Hematopoietic multipotent progenitor cell treated with erythropoietin and hydrocortisone succinate and interleukin-3 and kit ligand, for 4 days (in vitro differentiated cells): ENCODE measurements around the gene GAK.
A peak's percentile ranks its signal among the peaks of the same experiment; 100 is the strongest.

Experiments used
- DNase-seq: peaks from one replicate; pipeline ENCODE4 v3.0.0-alpha.2; 2015

The GAK gene

DNA sequence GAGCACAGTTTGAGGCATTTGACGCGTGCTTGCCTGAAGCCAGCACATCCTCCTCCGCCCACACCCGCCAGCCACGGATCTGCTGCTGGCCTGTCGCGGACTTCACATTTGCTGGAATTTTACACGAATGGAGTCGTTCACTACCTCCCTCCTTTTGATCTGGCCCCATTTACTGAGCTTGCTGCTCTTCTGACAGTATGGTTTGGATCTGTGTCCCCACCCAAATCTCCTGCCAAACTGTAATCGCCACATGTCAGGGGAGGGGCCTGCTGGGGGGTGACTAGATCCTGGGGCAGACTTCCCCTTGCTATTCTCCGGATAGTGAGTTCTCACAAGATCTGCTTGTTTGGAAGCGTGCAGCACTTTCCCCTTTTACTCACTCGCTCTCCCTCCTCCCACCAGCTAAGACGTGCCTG, 86.3 kb downstream of the GAK start:
- DNase-seq, result no peak

GRCh38 chr4:845233-845835, 86.8 kb downstream of the GAK start:
- DNase-seq, result no peak

- no peak for DNase-seq
Measured at GRCh38 chr4:844752-845232, 87.3 kb downstream of the GAK start.

- no peak for DNase-seq
Measured at GRCh38 chr4:839675-840443, 92.3 kb downstream of the GAK start.

DNA sequence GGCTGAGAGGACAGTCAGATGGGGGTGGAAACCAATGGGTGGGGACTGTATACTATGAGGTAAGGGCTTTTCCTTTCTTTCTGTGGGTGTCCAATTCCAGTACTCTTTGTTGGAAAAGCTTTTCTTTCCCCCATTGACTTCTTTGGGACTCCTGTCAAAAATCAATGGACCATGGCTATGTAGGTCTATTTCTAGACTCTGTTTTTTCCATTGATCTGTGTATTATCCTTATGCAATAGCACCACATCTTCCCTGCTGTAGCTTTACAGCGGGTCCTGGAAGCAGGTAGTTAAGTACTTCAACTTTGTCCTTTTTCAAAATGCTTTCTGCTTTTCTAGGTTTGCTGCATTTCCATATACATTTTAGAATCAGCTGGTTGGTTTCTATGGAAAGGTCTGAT, 94.3 kb downstream of the GAK start:
- no peak for DNase-seq

DNA sequence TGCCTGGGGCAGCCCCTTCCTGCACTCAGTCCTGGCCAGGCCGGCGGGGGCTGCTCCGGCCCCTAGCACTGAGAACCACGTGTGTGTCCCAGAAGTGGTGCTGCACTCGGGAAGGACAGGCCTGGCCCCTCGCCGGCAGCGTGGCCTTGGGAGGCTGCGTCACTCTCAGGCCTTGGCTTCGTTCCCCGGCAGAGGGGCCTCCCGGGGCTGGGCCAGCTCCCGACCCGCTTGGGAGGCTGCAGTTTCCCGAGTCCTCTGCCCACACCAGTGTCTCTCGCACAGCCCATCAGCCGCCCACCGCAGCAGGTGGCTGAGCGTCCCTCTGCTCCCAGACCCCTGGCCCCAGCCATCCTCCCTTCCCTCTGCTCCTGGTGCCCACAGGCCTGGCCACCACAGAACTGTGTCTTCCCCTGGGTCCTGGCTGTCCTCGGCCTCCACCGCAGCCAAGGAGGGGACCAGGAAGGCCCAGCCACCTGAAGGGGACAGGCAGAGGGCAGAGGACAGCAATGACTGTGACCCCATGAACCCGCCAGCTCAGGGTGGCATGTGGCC, 95.3 kb downstream of the GAK start:
- no peak for DNase-seq

- no peak for DNase-seq
Measured at GRCh38 chr4:836003-836511, 96.1 kb downstream of the GAK start.

- DNase-seq, result no peak
Measured at GRCh38 chr4:835148-836002, 96.7 kb downstream of the GAK start.

DNA sequence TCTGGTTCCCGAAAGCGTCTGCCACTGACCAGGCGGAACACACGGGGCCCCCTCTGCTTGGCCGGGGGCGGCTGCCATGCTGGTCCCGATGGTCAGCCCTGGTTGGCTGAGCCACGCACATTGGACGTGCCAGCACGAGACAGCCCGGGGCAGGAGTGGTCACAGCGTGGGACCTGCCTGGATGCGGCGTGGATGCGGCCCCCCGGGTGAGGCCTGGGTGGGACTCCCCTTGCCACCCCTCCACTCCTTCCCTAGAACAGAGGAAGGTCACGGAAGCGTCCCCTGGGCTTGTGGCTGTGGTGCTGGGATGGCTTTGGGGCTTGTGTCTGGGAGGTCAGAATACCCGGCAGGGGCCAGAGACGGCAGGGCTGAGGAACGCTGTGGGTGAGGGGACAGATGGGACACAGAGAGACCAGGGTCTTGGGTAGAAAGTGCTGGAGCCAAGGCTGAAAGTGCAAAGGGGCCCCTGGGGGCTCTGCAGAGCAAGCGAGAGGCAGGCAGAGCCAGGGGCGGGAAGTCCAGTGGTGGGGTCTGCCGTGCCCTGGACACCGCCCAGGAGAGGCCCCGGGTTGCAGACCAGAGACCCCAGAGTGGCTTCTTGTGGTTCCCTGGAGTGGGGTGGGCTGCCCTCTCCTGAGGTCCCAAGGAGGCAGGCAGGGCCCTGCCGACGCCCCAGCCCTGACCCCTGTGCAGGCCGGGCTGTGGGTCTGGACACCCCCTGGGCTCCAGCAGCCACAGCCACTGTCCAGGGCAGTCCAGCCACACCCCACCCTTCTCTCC, 97.6 kb downstream of the GAK start:
- DNase-seq, result no peak

DNA sequence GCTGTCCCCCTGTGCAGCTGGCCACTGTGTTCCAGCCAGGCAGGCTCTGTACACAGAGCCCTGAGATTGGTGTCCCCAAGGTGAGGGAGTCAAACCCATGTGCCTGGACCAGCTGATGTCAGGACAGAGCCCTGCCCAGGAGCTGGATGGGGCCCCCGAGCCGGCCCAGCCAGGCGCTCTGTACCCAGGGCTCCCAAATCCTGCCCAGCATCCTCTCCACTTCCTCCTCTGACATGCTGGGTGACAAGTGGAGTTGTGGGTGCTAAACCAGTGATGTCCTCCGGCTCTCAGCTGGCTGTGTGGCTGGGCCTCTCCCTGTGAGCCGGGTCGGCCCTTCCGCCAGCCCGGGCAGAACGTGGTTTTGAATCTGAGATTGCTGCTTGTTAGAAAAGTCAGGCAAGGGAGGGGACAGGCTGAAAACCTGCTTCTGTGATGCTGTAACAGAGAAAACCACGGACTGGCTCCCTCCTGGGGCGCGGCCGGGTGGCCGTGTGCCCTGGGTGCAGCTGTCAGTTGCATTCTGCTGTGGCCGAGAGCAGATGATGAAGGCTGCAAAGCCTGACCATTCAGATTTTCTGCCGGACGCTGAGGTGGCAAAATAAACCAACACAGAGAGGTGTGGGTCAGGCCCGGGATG, 98.3 kb downstream of the GAK start:
- no peak for DNase-seq

DNA sequence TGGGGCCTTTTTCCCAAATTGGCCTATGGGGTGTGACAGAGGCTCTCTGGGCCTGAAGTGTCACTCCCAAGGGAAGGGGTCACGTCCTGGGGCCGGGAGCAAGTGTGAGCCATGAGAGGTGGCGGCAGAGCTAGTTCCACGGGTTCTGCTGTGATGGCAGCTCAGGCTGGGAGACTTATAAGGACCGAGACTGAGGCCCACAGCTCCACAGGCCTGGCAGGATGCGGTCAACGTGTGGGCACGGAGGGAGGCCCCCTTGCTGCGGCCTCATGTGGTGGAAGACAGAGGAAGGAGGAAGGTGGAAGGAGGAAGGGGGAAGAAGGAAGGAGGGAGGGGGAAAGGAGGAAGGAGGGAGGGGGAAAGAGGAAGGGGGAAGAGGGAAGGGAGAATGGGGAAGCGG, 99.0 kb downstream of the GAK start:
- no peak for DNase-seq

DNA sequence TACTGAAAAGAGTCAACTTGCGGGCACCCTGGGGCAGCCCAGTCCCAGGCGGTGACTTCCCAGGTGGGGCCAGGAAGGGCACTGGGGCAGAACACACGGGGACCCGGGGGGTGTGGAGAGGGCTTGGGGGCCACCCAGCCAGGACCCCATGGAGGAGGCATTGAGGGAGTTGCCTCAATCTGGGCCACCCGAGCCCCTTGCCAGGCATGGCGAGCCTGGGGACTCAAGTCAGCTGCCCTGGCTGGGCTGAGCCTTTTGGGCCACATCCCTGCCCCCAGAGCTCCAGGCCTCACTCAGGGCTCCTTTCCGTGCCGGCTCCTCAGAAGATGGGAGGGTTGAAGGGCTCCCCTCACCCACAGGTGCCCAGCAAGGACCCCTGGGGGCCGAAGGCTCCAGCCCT, 99.6 kb downstream of the GAK start:
- DNase-seq, result no peak

GRCh38 chr4:832108-832507, 100.0 kb downstream of the GAK start:
- no peak for DNase-seq

GRCh38 chr4:831483-831805, 100.7 kb downstream of the GAK start:
- no peak for DNase-seq

DNA sequence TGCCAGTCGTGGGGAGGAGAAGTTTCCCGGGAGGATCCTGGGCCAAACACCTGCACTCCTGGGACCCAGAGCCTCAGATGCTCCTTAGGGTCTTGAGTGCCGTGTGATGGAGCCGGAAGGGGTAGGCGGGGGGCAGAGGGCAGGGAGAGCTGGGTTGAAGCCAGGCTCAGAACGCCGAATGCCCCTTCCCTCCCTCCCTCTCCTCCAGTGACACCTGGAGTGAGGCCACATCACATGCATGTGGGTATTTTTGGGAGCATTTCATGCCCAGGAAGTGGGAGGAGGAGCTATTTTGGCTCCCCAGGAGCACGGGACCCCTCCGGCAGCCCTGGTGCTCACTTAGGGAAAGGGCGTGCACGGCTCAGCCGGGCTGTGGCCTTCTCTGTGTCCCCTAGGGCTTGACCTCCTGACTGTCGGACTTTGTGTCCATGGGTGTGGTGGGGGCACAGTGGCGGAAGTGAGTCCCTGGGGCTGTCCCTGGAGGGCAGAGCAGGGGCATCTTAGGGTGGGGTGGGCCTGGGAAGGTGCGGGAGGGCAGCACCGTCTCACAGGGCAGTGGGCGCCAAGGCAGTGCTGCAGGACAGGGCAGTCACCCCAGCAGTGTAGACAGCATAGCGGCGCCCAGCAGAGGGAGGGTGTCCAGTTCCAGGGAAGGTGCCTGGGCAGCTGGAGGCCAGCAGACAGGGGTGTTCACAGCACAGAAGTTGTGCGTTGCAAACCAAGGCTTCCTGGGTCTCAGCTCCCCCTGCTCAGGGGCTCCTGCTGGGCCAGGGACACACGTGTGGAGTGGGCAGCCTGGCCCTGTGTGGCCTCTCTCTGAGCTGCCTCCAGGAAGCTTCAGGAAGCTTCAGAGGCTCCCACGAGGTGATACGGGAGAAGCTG, 101.3 kb downstream of the GAK start:
- no peak for DNase-seq

- DNase-seq, result no peak
Measured at GRCh38 chr4:829761-830600, 102.1 kb downstream of the GAK start.

DNA sequence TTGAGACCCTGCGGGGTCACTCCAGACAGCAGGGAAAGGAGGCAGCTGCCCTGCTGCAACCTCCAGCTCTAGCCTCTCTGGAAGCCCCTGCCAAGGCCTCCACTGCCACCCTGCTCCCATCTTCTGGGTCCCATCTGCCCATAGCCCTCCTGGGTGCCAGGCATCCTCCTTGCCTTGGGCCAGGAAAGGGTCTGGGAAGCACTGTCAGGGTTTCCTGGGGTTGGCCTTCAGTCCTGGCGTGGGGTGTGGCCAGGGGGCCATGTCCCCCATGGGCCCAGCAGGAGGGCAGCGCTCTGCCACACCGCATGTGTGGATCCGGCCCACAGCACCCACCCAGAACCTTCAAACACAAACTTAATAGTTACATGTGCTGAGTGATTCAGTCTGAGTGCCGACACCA, 102.8 kb downstream of the GAK start:
- no peak for DNase-seq

GRCh38 chr4:828641-829271, 103.4 kb downstream of the GAK start:
- DNase-seq, result peak; percentile 24
